ENCODE measurements around the gene MYCL.

Gene MYCL

DNA sequence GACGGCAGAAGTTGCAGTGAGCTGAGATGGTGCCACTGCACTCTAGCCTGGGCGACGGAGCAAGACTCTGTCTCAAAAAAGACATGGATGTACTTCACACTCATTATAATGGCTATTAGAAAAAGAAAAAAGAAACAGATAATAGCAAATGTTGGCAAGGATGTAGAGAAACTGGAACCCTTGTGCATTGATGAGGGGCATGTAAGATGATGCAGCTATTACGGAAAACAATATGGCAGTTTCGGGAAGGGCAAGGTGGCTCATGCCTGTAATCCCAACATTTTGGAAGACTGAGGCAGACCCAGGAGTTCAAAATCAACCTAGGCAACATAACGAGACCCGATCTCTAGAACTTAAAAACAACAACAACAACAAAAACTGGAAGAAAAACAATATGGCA is 40.7 kb downstream of the MYCL start:
- no peak for TF ChIP-seq POLR2A (IDR thresholded peaks at IDR 0.05; ENCODE audit: low read depth, low read length)
- FAIRE-seq (no peak), DNase-seq (ENCODE audit: insufficient read length, low spot score) (no peak)

- no peak for DNase-seq (ENCODE audit: insufficient read length, low spot score)
- TF ChIP-seq POLR2A (IDR thresholded peaks at IDR 0.05; ENCODE audit: low read depth, low read length), result no peak
- no peak for FAIRE-seq
These were observed 41.6 kb downstream of the MYCL start for GRCh38 chr1:39859859-39860812.

DNA sequence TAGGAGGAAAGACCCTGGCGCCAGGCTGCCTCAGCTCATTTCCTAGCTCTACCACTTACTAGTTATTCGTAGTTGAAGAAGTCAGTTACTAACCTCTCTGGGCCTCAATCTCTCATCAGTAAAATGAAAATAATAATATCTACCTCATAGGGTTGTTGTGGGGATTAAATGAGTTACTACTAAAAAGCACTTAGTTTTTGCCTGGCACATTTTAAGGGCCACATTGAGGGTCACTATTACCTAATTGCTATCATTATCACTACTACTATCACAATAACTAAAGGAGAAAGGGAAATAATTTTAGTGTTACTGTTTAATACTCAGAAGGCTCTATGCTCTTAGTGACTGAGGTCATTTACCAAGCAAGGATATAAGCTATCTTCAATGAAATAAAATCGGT is 43.4 kb downstream of the MYCL start:
- TF ChIP-seq POLR2A (IDR thresholded peaks at IDR 0.05; ENCODE audit: low read depth, low read length), result no peak
- FAIRE-seq (no peak), DNase-seq (ENCODE audit: insufficient read length, low spot score) (no peak)

GRCh38 chr1:39857126-39857878 is 44.4 kb downstream of the MYCL start:
- DNase-seq (ENCODE audit: insufficient read length, low spot score), result no peak
- FAIRE-seq, result no peak
- no peak for TF ChIP-seq POLR2A (IDR thresholded peaks at IDR 0.05; ENCODE audit: low read depth, low read length)

DNA sequence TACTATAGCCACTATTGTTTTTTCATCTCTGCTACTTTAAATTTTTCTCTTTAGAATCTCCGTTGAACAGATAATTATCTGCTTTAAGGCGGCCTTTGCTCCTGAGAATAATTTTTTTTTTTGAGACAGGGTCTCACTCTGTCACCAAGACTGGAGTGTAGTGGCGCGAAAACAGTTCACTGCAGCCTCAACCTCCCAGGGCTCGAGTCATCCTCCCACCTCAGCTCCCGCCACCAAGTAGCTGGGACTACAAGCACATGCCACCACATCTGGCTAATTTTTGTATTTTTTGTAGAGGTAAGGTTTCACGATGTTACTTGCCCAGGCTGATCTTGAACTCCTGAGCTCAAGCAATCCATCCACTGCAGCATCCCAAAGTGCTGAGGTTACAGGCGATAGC is 47.0 kb downstream of the MYCL start:
- no peak for DNase-seq (ENCODE audit: insufficient read length, low spot score)
- no peak for FAIRE-seq
- no peak for TF ChIP-seq POLR2A (IDR thresholded peaks at IDR 0.05; ENCODE audit: low read depth, low read length)

- DNase-seq (ENCODE audit: insufficient read length, low spot score) (no peak), FAIRE-seq (no peak)
- TF ChIP-seq POLR2A (IDR thresholded peaks at IDR 0.05; ENCODE audit: low read depth, low read length), result no peak
These were observed 47.4 kb downstream of the MYCL start for GRCh38 chr1:39854314-39854713.

- no peak for FAIRE-seq
- TF ChIP-seq POLR2A (IDR thresholded peaks at IDR 0.05; ENCODE audit: low read depth, low read length), result no peak
- no peak for DNase-seq (ENCODE audit: insufficient read length, low spot score)
These were observed 48.8 kb downstream of the MYCL start for GRCh38 chr1:39852876-39853275.

DNA sequence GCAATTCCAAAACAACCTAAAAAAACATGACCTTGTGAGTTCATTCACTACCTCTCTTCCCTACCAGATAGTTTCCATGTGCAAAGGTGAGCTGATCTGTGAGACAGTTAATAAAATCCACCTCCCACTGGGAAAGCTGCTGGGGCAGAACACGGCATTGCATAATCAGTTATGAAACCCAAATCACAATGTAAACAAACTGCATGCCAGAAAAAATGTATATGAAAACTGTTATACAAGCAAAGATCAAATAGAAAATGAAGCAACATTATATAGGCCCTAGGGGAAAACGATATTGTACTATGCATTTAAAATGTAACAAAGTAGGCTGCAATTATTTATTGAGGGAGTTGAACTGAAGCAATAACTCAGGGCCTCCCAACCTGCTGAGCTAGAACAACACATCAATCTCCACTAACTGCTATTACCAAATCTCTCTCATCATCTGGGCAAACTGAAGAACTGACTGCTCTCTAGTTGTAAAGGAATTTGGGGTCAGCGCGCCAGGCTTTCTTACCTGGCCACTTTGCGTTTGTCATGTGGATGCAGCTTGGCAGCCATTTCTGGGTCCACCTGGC is 49.4 kb downstream of the MYCL start:
- FAIRE-seq (no peak), DNase-seq (ENCODE audit: insufficient read length, low spot score) (no peak)
- TF ChIP-seq POLR2A (IDR thresholded peaks at IDR 0.05; ENCODE audit: low read depth, low read length), result no peak

DNA sequence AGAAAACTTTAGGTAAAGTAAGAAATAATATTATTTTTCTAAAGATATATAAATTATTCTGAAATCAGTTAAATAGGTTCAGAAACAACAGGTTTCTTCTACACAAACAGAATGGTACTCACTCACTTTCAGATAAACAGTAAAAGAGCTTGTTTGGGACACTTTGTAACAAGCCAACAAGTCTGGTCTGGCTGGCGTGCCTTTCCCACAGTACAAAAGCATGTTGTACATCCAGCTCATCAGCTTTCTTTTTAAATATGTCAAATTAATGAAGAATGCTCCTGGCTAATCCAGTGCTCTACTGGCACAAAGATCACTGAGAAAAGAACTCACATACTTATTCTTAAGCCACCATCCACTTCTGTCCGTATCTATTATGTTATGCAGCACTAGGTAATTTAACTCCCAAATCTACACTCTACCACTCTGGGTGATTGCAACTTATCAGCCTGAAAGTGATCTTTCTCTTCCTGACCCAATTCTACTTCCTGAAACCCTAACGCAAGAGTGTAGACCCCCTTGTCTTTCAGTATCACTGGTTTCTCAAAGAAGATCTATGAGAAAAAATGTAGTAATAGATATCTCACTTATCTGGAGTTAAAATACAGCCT is 51.0 kb downstream of the MYCL start:
- no peak for FAIRE-seq
- TF ChIP-seq POLR2A (IDR thresholded peaks at IDR 0.05; ENCODE audit: low read depth, low read length), result no peak
- DNase-seq (ENCODE audit: insufficient read length, low spot score), result no peak

DNA sequence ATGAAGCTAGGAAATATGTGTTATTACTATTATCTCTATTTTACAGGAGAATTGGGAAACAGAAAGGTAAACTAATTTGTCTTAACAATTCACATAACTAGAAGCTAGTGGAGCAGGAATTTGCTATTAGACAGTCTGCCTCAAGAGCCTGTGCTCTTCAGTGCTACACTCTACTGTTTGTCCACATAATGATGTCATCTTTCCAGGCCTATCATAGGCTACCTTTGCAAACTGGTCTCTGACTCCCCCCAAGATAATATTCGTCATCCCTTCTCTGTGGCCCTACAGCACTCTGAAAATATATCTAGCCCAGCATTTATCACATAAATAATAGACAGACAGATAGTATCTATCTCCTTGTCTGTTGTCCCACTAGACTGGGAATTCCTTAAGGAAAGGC is 52.5 kb downstream of the MYCL start:
- DNase-seq (ENCODE audit: insufficient read length, low spot score) (no peak), FAIRE-seq (no peak)
- no peak for TF ChIP-seq POLR2A (IDR thresholded peaks at IDR 0.05; ENCODE audit: low read depth, low read length)

DNA sequence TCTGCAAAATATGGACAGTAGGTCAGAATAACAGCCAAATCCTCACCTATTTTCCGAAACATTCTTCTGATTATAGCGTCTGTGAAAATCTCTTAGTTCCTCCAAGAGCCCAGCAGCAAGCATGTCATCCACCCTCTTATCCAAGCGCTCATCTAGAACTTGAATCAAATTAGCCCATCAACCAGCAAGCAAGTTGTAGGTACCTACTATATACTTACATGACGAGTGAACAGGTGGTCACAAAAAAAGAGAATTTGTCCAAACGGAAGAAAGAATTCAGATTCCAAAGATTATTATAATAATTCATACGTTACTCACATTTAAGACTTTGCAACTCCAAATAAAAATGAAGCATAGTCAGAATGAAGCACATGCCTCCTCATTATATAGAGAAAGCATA is 53.8 kb downstream of the MYCL start:
- FAIRE-seq (no peak), DNase-seq (ENCODE audit: insufficient read length, low spot score) (no peak)
- no peak for TF ChIP-seq POLR2A (IDR thresholded peaks at IDR 0.05; ENCODE audit: low read depth, low read length)

GRCh38 chr1:39846796-39847195 is 54.9 kb downstream of the MYCL start:
- TF ChIP-seq POLR2A (IDR thresholded peaks at IDR 0.05; ENCODE audit: low read depth, low read length), result no peak
- DNase-seq (ENCODE audit: insufficient read length, low spot score), result no peak

GRCh38 chr1:39845569-39846566 is 55.8 kb downstream of the MYCL start:
- FAIRE-seq, result peak; percentile 61
- no peak for DNase-seq (ENCODE audit: insufficient read length, low spot score)
- no peak for TF ChIP-seq POLR2A (IDR thresholded peaks at IDR 0.05; ENCODE audit: low read depth, low read length)

More at GRCh38 chr1:39846796-39847195, 54.9 kb downstream of the MYCL start:
- FAIRE-seq, result no peak
